Measurements from ENCODE around the gene MUSTN1. TPM values are rescaled to one million over a fixed set of nuclear protein-coding genes. Genes with fewer than 3 reads are reported as not detected.

The MUSTN1 gene
- total RNA-seq, 2 donors from 2014 or later: 1.3 TPM; not detected in 1

DNA sequence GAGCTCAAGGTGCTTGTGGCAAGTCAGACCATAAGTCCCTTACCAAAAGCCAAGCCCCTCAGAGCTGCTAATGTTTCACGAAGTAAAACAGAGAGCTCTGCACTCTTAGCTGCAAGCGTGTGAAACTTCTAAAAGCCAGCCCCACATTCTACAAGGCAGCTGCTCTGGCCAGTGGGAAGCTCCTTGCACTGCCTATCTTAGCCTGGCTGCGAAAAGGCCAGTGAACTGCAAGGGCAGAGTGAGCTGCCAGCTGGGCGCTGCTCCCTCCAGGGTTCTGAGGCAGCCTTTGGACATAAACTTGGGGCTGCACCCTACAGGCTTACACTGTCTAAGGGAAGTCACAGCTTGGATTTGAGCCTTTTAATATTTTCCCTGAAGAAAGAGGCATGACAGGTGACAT is 2.2 kb upstream of the MUSTN1 start:
- Mint-ChIP-seq H3K27ac (no peak overlapping the region), H3K4me3 (peak overlapping the region; percentile 7), H3K4me1 (ENCODE audit: low read depth in 2 of 2) (peaks cover 40 to 46% of the 10 kb centered on the region in 2 donors), H3K27me3 (no peaks in the 10 kb centered on the region), H3K36me3 (no peaks in the 10 kb centered on the region), H3K9me3 (no peaks in the 10 kb centered on the region)
- DNase-seq (ENCODE audit: low spot score) (no peak), ATAC-seq (no peak)

DNA sequence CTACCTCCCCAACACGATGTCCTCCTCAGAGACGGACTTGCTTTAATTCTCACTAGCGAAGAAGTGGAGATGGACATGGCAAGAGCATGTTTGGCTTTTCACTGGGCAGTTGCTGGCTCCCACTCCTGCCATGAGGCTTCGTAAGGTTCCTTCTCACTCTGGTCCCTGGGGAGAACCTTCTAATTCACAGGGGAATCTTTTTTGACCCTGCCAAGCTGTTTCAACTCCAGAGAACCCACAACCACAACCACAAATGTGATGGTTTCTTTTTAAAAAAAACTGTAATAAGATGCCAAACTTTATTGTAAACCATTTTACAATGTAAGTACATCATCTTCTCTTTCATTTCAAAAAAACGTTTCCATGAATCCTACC is 1.6 kb upstream of the MUSTN1 start:
- no peaks in the 10 kb centered on the region for H3K36me3 Mint-ChIP-seq

DNA sequence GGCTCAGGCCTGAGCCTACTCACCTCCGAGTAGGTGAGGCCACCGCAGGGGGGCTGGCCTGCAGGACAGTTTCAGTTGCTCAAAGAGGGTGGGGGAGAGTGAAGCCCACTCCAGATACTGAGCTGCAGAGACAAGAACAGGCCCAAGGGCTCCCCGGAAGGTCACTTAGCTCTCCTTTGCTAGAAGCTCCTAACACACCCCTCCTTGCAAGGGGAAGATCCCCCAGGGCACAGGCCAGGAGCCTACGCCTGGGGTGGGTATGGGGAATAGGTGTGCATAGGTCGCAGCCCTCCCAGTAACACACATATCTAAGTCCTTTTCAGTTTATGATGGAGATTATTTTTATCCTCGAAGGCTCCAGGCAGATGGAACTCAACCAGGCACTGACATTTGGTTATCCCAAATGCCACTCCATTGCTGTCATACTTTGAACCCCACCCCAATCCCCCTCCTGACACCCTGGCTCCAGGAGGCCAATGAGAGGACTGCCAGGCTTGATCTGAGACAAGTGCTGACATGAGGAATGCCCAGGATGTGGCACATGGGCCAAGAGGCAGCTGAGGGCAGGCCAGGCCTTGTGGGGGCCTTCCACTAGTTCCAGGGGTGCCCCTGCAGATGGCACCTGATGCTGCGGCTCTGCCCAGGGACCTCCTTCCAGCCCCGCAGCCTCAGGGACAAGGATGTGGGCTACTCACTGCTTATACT is 1.1 kb upstream of the MUSTN1 start:
- no peak for DNase-seq (ENCODE audit: low spot score)
- peaks cover 40 to 42% of the 10 kb centered on the region in 2 donors for H3K4me1 Mint-ChIP-seq (ENCODE audit: low read depth in 2 of 2)
- H3K27me3 Mint-ChIP-seq: no peaks in the 10 kb centered on the region
- ATAC-seq: no peak
- H3K9me3 Mint-ChIP-seq: no peaks in the 10 kb centered on the region
- no peak overlapping the region for H3K27ac Mint-ChIP-seq
- no peak overlapping the region for H3K4me3 Mint-ChIP-seq
- H3K36me3 Mint-ChIP-seq: no peaks in the 10 kb centered on the region

More for the DNA sequence above, 1.6 kb upstream of the MUSTN1 start:
- no peaks in the 10 kb centered on the region for H3K9me3 Mint-ChIP-seq
- H3K27ac Mint-ChIP-seq: no peak overlapping the region
- DNase-seq (ENCODE audit: low spot score) (no peak), ATAC-seq (no peak)
- H3K4me1 Mint-ChIP-seq (ENCODE audit: low read depth in 2 of 2): peaks cover 40 to 42% of the 10 kb centered on the region in 2 donors
- no peaks in the 10 kb centered on the region for H3K27me3 Mint-ChIP-seq
- peak overlapping the region; percentile 7 for H3K4me3 Mint-ChIP-seq

DNA sequence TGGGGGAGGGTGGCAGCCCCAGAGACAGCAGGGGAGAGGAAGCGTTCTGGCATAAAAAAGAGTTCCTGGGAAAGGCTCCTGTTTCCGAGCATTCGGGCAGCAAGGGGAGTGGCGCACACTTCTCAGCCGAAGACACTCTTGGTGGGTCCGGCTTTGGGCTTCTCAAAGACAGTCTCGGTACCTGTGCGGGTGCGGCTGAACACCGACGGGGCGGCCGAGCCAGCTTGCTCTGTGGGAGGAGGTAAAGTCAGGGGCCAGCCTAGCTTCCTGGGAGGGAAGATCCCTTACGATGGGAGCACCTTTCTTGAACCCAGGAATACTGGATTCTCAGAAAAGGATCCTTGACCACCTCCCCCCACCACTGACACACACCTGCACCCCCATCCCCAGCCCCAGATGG is 1.6 kb downstream of the MUSTN1 start:
- H3K9me3 Mint-ChIP-seq: no peaks in the 10 kb centered on the region
- H3K27me3 Mint-ChIP-seq: no peaks in the 10 kb centered on the region
- H3K27ac Mint-ChIP-seq: no peak overlapping the region
- peaks cover 19 to 22% of the 10 kb centered on the region in 2 donors for H3K4me1 Mint-ChIP-seq (ENCODE audit: low read depth in 2 of 2)
- H3K36me3 Mint-ChIP-seq: no peaks in the 10 kb centered on the region
- H3K4me3 Mint-ChIP-seq: no peak overlapping the region
- no peak for ATAC-seq
- no peak for DNase-seq (ENCODE audit: low spot score)

DNA sequence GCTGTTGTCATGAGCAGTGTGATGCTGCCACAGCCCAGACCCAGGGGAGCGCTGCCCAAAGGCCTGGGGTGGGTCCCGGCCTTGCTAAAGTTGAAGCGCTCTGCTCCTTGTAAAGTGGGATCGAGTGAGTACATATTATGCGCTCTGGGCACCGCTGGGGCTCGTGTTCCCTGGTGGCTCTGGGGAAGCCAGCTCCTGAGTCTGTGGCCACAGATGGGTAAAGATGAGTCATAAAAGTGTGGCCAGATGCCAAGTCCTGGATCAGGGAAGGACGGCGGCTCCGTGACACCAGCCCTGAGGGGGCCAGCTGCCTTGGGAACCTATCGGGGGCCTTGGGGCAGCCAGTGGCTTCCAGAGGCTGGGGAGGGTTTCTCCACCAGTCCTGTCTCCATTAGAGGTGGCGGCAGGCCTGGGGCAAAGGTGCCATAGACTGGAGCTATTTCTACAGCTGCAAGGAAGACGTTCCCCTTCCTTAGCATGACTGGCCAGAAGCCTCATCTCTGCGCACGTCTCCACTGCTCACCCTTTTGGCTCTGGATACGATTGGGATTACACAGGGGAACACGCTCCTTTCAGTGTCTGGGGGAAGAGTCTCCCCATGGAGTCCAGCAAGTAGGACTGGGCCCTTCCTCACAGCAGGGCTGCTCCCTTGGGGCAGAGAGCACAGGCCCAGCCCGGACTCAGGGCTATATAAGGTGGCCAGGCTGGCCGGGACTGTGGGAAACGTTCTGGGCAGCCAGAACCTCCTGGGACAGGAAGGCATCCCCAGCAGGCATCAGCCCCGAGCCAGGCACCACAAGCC is 3.1 kb downstream of the MUSTN1 start:
- ATAC-seq: no peak
- peaks cover 4 to 9% of the 10 kb centered on the region in 2 donors for H3K4me1 Mint-ChIP-seq (ENCODE audit: low read depth in 2 of 2)
- no peaks in the 10 kb centered on the region for H3K27me3 Mint-ChIP-seq
- H3K36me3 Mint-ChIP-seq: no peaks in the 10 kb centered on the region
- no peak for DNase-seq (ENCODE audit: low spot score)
- no peak overlapping the region for H3K27ac Mint-ChIP-seq
- H3K4me3 Mint-ChIP-seq: no peak overlapping the region
- no peaks in the 10 kb centered on the region for H3K9me3 Mint-ChIP-seq

DNA sequence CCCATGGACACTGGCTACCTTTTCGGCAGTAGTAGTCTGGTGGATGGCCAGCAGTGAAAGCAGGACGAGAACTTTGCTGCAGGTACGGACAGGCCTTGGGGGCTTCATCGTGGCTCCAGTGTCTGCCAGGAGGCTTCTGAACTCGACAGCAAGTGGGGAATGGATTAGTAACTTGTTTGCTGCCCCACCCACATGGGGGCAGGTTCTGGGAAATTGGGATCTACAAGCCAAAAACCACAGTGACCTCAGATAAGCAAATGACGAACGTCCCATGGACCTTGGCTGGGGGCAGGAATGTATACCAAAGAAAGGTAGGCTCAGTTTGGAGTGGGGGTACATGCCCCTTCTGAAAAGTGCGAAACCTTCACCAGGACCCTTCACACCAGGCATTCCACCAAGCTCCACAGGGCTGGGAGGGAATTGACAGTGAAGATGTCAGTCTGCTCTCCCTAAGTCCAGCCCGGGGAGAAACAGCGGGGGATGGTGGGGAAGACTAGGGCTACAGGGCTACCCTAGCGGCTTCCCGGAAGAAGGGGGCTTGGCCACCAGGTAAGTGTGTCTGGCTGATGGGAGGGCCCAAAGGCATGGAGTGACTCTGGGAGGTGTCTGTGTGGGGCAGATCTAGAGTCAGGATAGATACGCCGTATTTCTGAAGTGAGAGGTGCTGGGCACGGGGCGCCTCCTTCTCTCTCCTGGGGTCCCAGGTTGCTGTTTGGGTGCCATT is 4.1 kb downstream of the MUSTN1 start, which contains the start of gene ITIH4:
Gene ITIH4, minus strand, starts transcription at position 138 of the 724 bp plus-strand sequence. Its CDS starts 30 bp downstream, at position 108.
- H3K4me1 Mint-ChIP-seq (ENCODE audit: low read depth in 2 of 2): peaks cover 0 to 4% of the 10 kb centered on the region in 2 donors
- H3K36me3 Mint-ChIP-seq: no peaks in the 10 kb centered on the region
- no peaks in the 10 kb centered on the region for H3K27me3 Mint-ChIP-seq
- H3K4me3 Mint-ChIP-seq: no peak within 1 kb of the TSS
- no peak within 1 kb of the TSS for H3K27ac Mint-ChIP-seq
- ATAC-seq (no peak), DNase-seq (ENCODE audit: low spot score) (no peak)
- H3K9me3 Mint-ChIP-seq: no peaks in the 10 kb centered on the region

DNA sequence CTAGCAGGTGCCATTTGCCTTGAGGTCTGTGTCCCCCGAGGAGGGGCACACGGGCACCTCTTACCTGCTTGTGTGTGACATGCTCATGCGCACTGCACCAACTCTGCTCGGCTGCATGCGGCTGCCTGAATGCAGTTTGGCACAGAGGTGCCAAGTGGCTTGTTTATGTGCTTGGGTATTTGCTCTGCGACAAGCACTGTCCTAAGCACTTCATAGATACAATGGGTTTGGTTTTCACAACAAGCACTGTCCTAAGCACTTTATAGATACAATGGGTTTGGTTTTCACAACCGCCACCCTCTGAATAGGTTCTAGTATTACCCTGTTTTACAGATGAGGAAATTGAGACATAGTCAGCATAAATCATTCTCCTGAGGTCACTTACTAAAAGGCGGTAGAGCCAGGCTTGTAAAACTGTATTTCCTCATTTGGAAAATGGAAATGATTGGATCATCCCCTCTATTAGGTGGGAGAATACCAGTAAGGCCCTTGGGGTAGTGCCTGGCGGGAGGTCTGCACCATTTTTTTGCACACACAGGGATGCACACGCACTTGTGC is 4.8 kb downstream of the MUSTN1 start:
- no peaks in the 10 kb centered on the region for H3K36me3 Mint-ChIP-seq
- DNase-seq (ENCODE audit: low spot score) (no peak), ATAC-seq (no peak)
- H3K9me3 Mint-ChIP-seq: no peaks in the 10 kb centered on the region
- no peaks in the 10 kb centered on the region for H3K27me3 Mint-ChIP-seq
- H3K4me1 Mint-ChIP-seq (ENCODE audit: low read depth in 2 of 2): peaks cover 0 to 4% of the 10 kb centered on the region in 2 donors
- no peak overlapping the region for H3K4me3 Mint-ChIP-seq
- no peak overlapping the region for H3K27ac Mint-ChIP-seq

DNA sequence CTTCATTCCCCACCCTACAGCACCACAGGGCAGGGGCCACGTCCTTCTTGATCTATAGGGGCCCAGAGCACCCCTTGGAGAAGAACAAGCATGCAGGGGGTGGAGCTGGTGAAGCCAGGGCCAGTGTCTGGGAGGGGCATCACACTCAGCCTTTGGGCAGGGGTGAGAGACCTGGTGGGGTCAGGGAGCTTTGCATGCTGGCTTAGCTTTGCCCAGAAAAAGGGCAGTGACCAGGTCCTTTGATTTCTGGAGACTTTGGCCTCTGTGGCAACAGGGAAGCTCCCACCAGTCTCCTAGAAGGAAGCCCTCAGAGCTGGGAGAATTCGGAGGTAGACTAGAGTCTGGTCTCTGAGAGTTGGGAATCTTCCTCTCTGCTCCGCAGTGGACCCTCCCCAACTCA is 5.3 kb downstream of the MUSTN1 start:
- DNase-seq (ENCODE audit: low spot score) (no peak), ATAC-seq (no peak)
- Mint-ChIP-seq H3K27ac (no peak overlapping the region), H3K4me3 (no peak overlapping the region), H3K36me3 (no peaks in the 10 kb centered on the region), H3K27me3 (no peaks in the 10 kb centered on the region), H3K9me3 (no peaks in the 10 kb centered on the region), H3K4me1 (ENCODE audit: low read depth in 2 of 2) (peaks cover 0 to 4% of the 10 kb centered on the region in 2 donors)

DNA sequence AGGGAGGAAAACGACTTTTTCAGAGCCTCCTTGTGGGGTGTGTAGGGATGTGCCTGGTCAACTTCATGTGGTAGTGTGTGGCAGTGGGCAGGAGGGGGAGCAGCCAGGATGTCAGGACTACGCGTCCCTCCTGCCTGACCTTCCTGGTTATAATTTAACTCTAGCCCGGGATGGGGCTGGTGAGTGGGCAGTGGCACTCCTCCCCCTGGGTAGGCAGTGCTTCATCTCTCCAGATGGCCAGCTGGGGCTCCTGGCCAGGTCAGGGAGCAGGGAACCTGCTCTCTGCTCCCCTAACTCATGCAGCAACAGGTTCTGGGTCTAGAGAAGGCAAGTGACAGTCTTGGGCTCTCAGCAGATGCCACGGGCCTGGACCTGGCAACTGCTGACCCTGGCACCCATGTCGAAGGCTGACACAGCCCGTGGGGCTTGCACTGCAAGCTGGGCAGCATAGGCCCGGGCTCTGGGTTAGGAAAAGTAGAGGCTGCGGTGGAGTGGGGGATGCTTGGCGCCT is 6.9 kb downstream of the MUSTN1 start:
- Mint-ChIP-seq H3K4me1 (ENCODE audit: low read depth in 2 of 2) (peaks cover 0 to 4% of the 10 kb centered on the region in 2 donors), H3K9me3 (no peaks in the 10 kb centered on the region), H3K27ac (no peak overlapping the region), H3K27me3 (no peaks in the 10 kb centered on the region), H3K4me3 (no peak overlapping the region), H3K36me3 (no peaks in the 10 kb centered on the region)
- DNase-seq (ENCODE audit: low spot score): no peak
- ATAC-seq: no peak

DNA sequence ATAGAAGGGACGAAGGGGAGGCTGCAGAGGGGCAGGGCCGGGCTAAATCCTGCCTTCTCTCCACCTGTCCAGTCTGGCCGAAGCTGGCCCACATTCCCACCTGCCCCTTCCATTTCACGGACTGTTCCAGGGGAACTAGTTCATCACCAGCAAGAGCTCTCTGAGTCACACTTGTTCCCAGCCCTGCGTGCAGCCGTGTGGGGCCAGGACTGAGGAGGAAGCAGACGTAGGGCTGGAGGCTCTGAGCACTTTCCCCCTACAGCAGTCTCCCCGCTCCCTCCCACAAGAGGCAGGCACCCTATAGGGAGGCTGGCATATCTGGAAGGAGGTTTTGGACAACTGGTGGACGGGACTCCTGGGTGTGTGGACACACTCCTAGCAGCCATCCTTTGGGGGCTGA is 7.4 kb downstream of the MUSTN1 start:
- ATAC-seq: no peak
- H3K9me3 Mint-ChIP-seq: no peaks in the 10 kb centered on the region

DNA sequence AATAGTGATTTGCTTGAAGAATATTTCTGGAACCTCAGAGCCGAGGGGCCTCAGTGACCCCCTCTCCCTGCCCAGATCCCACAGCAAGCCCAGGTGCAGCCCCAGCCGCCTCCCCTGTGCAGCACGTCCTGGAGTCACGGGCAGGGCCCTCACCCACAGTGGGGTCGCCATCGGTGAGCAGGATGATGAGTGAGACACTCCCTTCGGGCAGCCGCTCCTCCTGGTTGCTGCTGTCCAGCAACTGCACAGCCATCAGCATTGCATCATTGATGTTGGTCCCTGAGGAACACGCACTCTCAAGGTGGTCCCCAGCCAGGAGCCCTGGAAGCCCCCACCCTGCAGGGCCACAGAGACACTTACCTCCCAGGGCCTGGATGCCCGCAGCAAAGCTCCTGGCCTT is 10.8 kb downstream of the MUSTN1 start:
- no peak overlapping the region for H3K4me3 Mint-ChIP-seq
- H3K9me3 Mint-ChIP-seq: no peaks in the 10 kb centered on the region
- no peaks in the 10 kb centered on the region for H3K36me3 Mint-ChIP-seq
- ATAC-seq (no peak), DNase-seq (ENCODE audit: low spot score) (no peak)
- H3K4me1 Mint-ChIP-seq (ENCODE audit: low read depth in 2 of 2): no peaks in the 10 kb centered on the region
- H3K27ac Mint-ChIP-seq: no peak overlapping the region
- no peaks in the 10 kb centered on the region for H3K27me3 Mint-ChIP-seq

More for the DNA sequence above, 7.4 kb downstream of the MUSTN1 start:
- no peaks in the 10 kb centered on the region for H3K27me3 Mint-ChIP-seq
- H3K4me1 Mint-ChIP-seq (ENCODE audit: low read depth in 2 of 2): peaks cover 0 to 4% of the 10 kb centered on the region in 2 donors
- H3K36me3 Mint-ChIP-seq: no peaks in the 10 kb centered on the region
- H3K4me3 Mint-ChIP-seq: no peak overlapping the region
- H3K27ac Mint-ChIP-seq: no peak overlapping the region
- DNase-seq (ENCODE audit: low spot score): no peak

DNA sequence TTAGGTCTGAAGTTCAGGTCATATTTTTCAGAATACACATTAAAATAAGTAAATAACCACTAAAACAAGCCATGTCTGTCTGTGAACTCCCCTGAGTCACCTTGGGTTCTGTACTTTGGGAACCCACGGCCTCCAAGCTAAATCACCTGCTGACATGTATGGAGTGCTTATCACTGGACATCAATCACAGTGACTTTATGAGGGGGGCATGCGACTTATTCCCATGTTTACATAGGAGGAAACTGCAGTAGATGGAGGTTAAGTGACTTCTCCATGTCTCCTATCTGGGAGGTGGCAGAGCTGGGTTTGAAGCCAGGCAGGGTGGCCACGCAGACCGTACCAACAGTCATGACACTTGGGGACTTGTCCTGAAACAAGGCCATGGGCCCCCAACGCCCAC is 12.5 kb downstream of the MUSTN1 start:
- DNase-seq (ENCODE audit: low spot score): no peak
- no peaks in the 10 kb centered on the region for H3K4me1 Mint-ChIP-seq (ENCODE audit: low read depth in 2 of 2)
- ATAC-seq: no peak
- H3K27me3 Mint-ChIP-seq: no peaks in the 10 kb centered on the region
- H3K27ac Mint-ChIP-seq: no peak overlapping the region
- no peaks in the 10 kb centered on the region for H3K36me3 Mint-ChIP-seq
- no peaks in the 10 kb centered on the region for H3K9me3 Mint-ChIP-seq
- no peak overlapping the region for H3K4me3 Mint-ChIP-seq

DNA sequence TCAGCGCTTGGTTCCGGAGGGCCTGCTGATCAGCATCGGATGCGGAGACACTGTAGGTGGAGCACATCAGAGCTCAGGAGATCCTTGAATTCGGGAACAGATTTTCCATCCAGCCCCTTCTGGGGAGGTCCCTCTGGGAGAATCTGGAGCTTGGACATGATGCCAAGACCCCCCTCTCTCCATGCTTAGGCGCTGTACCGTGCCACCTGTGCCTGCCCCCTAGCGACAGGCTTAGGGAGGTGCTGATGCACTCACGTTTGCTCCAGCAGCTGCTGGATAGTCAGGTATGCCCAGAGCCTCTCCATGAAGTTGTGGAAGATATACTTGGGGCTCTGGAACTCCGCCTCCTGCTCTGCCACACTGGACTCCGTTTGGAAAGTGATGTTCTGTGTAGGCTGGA is 14.1 kb downstream of the MUSTN1 start:
- no peak for DNase-seq (ENCODE audit: low spot score)
- Mint-ChIP-seq H3K4me3 (no peak overlapping the region), H3K27me3 (no peaks in the 10 kb centered on the region), H3K36me3 (no peaks in the 10 kb centered on the region), H3K9me3 (no peaks in the 10 kb centered on the region), H3K4me1 (ENCODE audit: low read depth in 2 of 2) (no peaks in the 10 kb centered on the region), H3K27ac (no peak overlapping the region)
- peak in 1 of 2 donors; percentile 8 for ATAC-seq
